Vagina (tissue), 2 donors: ENCODE data around the gene SNED1. TPM values are rescaled to one million over a fixed set of nuclear protein-coding genes. Genes with fewer than 3 reads are reported as not detected.

Experiments
- DNase-seq, 2 donors: peaks; one replicate each; pipeline ENCODE4 v3.0.0-alpha.2; 2017; ENCODE audit errors: extremely low spot score in 2 of 2
- H3K27ac ChIP-seq: fragments of 200-600 bp; sonication (generic); one replicate; pipeline ENCODE4 v1.5.1; 2019
- H3K27me3 ChIP-seq: fragments of 200-600 bp; sonication (generic); one replicate; pipeline ENCODE4 v1.5.1; 2019
- H3K36me3 ChIP-seq, 2 donors: fragments of 200-600 bp; sonication (generic); one replicate each; pipeline ENCODE4 v1.5.1; 2017 to 2019
- H3K4me1 ChIP-seq: fragments of 200-600 bp; sonication (generic); one replicate; pipeline ENCODE4 v1.5.1; 2019
- H3K4me3 ChIP-seq, 2 donors: fragments of 200-600 bp; sonication (generic); 1 replicate in 1 of 2; 2 replicates in 1 of 2; pipeline ENCODE4 v1.5.1; 2016 to 2019
- H3K9me3 ChIP-seq: fragments of 200-600 bp; sonication (generic); one replicate; pipeline ENCODE4 v1.5.1; 2019
- POLR2A ChIP-seq, 2 donors: fragments of 450-650 bp; IDR thresholded peaks; one replicate each; pipeline ENCODE4 v1.6.1; 2017; ENCODE audit warnings: antibody characterized with exemption in 2 of 2, mild to moderate bottlenecking in 2 of 2, moderate library complexity in 2 of 2
- POLR2AphosphoS5 ChIP-seq, 2 donors: sonication (generic); formaldehyde crosslinking; IDR thresholded peaks; one replicate each; pipeline ENCODE4 v1.9.0; 2017; ENCODE audit warnings: antibody characterized with exemption in 2 of 2, mild to moderate bottlenecking in 2 of 2, low read depth in 1 of 2; ENCODE audit not compliant: insufficient read depth in 1 of 2
- intact Hi-C: fragments of 100-400 bp; cut with DNase I; formaldehyde crosslinking; loops from one replicate; pipeline ENCODE4 v1.15.1; 2023
- total RNA-seq: library from RNA; depleted of rRNA; stranded (reverse); fragments of >200 nt; gene quantifications from one replicate; pipeline ENCODE4 v1.2.3, GENCODE V29; 2016
- TF ChIP-seq, protein P1 (sequence below), 3 experiments: fragments of 450-650 bp in 2 of 3; fragments of 200-600 bp in 1 of 3; sonication (generic) in 1 of 3; IDR thresholded peaks; one replicate each; pipeline ENCODE4 v1.5.1; 2017 to 2019; ENCODE audit warnings: antibody characterized with exemption in 3 of 3, mild to moderate bottlenecking in 2 of 3, moderate library complexity in 2 of 3

The SNED1 gene
- total RNA-seq, 1 donor from 2014 or later, result 55.5 TPM

DNA sequence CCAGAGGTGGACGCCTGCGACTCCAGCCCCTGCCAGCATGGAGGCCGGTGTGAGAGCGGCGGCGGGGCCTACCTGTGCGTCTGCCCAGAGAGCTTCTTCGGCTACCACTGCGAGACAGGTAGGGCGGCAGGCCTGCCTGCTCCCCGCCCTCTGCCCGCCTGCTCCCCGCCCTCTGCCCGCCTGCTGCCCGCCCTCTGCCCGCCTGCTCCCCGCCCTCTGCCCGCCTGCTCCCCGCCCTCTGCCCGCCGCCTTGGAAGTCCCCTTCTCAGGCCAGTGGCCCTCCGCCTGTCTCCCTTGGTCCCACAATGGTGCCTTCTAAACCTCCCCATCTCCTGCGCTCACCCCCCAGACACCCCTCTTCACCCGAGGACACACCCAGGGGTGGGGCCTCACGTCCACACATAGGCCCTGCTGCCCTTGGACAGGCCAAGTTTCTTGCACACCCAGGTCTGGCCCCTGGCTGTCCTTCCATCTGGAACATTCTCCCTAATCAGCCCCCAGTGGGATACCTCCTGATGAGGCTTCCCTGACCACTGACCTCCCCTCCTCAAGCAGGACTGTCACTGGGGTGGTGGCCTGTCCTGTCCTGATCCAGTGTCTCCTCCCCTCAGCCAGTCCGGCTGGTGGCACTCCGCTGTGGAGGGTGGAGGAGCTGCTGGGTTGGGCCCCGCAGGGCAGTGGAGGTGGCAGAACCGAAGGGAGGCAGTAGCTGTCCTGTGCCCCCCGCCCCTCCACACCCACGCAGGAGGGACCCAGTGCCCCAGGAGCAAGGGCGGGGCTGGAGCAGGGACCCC, 65.8 kb downstream of the SNED1 start:
- H3K36me3 ChIP-seq, result peaks cover 0 to 16% of the 10 kb centered on the region in 2 donors
- peak in 1 of 2 donors; percentile 79 for DNase-seq
- intact Hi-C loops, result no loop called here
- H3K9me3 ChIP-seq, result no peaks in the 10 kb centered on the region
- no peak overlapping the region for H3K27ac ChIP-seq
- peak overlapping the region in 1 of 2 donors; percentile 39 for H3K4me3 ChIP-seq
- H3K4me1 ChIP-seq, result peaks cover 21% of the 10 kb centered on the region
- H3K27me3 ChIP-seq, result no peaks in the 10 kb centered on the region
- TF ChIP-seq, protein P1, sequence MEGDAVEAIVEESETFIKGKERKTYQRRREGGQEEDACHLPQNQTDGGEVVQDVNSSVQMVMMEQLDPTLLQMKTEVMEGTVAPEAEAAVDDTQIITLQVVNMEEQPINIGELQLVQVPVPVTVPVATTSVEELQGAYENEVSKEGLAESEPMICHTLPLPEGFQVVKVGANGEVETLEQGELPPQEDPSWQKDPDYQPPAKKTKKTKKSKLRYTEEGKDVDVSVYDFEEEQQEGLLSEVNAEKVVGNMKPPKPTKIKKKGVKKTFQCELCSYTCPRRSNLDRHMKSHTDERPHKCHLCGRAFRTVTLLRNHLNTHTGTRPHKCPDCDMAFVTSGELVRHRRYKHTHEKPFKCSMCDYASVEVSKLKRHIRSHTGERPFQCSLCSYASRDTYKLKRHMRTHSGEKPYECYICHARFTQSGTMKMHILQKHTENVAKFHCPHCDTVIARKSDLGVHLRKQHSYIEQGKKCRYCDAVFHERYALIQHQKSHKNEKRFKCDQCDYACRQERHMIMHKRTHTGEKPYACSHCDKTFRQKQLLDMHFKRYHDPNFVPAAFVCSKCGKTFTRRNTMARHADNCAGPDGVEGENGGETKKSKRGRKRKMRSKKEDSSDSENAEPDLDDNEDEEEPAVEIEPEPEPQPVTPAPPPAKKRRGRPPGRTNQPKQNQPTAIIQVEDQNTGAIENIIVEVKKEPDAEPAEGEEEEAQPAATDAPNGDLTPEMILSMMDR (IDR thresholded peaks at IDR 0.05), result no peak
- no peak for TF ChIP-seq POLR2AphosphoS5 (IDR thresholded peaks at IDR 0.05; ENCODE audit: insufficient read depth in 1 of 2, low read depth in 1 of 2)

DNA sequence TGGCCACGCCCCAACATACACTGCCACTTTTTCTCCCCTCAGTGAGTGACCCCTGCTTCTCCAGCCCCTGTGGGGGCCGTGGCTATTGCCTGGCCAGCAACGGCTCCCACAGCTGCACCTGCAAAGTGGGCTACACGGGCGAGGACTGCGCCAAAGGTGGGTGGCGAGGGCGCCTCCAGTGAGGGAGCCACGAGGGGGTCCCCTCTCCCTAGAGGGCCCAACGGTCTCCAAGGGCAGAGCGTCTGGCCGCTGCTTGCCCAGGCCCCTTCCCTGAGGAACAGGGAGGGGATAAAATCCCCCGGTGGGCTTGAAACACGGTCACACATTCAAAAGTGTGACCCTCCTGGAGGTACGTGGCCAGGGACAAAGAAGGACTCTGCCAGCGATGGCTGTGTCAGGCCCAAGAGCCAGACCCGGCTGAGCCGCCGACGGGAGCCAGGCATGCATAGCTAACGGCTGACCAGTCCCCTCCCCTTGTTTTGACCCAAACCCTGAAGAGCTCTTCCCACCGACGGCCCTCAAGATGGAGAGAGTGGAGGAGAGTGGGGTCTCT, 66.5 kb downstream of the SNED1 start:
- no peak overlapping the region for H3K4me3 ChIP-seq
- no peaks in the 10 kb centered on the region for H3K27me3 ChIP-seq
- peaks cover 21% of the 10 kb centered on the region for H3K4me1 ChIP-seq
- intact Hi-C loops, result no loop called here
- TF ChIP-seq POLR2AphosphoS5 (IDR thresholded peaks at IDR 0.05; ENCODE audit: insufficient read depth in 1 of 2, low read depth in 1 of 2) (no peak), POLR2A (IDR thresholded peaks at IDR 0.05) (no peak)
- TF ChIP-seq, protein P1 (IDR thresholded peaks at IDR 0.05), result no peak
- H3K9me3 ChIP-seq, result no peaks in the 10 kb centered on the region
- DNase-seq, result peak in 1 of 2 donors; percentile 86
- no peak overlapping the region for H3K27ac ChIP-seq
- H3K36me3 ChIP-seq, result peaks cover 0 to 20% of the 10 kb centered on the region in 2 donors

DNA sequence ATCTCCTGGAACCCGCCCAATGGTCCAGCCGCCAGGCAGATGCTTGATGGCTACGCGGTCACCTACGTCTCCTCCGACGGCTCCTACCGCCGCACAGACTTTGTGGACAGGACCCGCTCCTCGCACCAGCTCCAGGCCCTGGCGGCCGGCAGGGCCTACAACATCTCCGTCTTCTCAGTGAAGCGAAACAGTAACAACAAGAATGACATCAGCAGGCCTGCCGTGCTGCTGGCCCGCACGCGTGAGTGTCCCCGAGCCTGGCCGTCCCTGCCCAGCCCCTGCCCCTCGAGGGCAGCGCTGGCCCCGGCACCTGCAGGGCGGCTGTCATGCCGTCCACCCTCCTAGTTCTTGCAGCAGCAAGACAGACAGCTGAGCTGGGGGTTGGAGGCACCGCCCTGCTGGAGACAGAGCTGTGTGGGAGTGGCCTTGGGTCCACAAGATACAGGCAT, 67.0 kb downstream of the SNED1 start:
- Histone ChIP-seq H3K9me3 (no peaks in the 10 kb centered on the region), H3K36me3 (peaks cover 0 to 25% of the 10 kb centered on the region in 2 donors), H3K4me3 (no peak overlapping the region), H3K4me1 (peaks cover 21% of the 10 kb centered on the region), H3K27ac (no peak overlapping the region), H3K27me3 (no peaks in the 10 kb centered on the region)
- no peak for DNase-seq
- intact Hi-C loops, result no loop called here
- TF ChIP-seq POLR2AphosphoS5 (IDR thresholded peaks at IDR 0.05; ENCODE audit: insufficient read depth in 1 of 2, low read depth in 1 of 2) (no peak), POLR2A (IDR thresholded peaks at IDR 0.05) (no peak)
- TF ChIP-seq, protein P1 (IDR thresholded peaks at IDR 0.05), result no peak

DNA sequence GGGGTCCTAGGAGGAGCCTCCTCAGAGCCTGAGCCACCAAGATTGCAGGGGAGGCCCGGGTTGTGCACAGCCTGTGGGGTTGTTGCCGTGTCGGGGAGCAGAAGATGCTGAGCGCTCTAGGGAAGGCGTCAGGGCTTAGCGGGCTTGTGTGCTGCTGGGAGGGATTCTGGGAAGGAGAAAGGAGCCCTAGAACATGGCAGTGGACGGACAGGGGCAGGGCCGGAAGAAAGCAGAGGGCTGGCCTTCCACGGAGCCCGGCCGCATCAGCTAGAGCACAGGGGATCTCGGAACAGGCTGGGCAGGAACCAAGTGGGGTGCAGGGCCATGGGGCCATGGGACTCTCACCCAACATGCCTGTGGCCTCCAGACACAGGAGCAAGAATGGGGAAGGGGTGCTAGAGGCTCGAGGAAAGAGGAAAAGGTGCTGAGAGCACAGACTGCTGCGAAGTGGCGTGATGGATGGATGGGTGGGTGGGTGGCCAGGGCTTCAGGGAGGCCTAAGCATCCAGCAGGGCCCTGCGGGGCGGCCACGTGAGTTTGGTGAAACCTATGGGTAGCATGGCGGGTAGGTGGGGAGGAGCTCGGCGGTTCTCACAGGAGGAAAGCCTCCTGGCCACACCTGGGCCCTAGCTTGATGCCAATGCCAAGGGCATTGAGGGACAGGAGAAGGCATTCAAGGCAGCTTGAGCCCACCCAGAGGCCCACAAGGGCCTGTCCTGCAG, 67.9 kb downstream of the SNED1 start:
- Histone ChIP-seq H3K27me3 (no peaks in the 10 kb centered on the region), H3K4me3 (no peak overlapping the region), H3K9me3 (no peaks in the 10 kb centered on the region), H3K4me1 (peaks cover 21% of the 10 kb centered on the region), H3K27ac (no peak overlapping the region), H3K36me3 (peaks cover 0 to 29% of the 10 kb centered on the region in 2 donors)
- DNase-seq, result no peak
- TF ChIP-seq POLR2A (IDR thresholded peaks at IDR 0.05), result no peak
- TF ChIP-seq POLR2AphosphoS5 (IDR thresholded peaks at IDR 0.05; ENCODE audit: insufficient read depth in 1 of 2, low read depth in 1 of 2), result no peak
- TF ChIP-seq, protein P1 (IDR thresholded peaks at IDR 0.05), result no peak
- intact Hi-C loops, result no loop called here
